T-helper 22 cell (primary cell): ENCODE measurements around the gene SNTB2.
"Not testable (repeated sequence)": the region's sequence is repeated elsewhere in the genome, so short reads cannot be mapped to it uniquely, and the experiment has no call there.

Experiments
- DNase-seq: peaks from one replicate; pipeline ENCODE4 v3.0.0-alpha.2; 2020; ENCODE audit warnings: low read depth

The SNTB2 gene

GRCh38 chr16:69186642-69187445 is at the start of gene SNTB2:
SNTB2 (plus strand) TSS chr16:69187164; CDS start chr16:69187167, 3 bp downstream.
- DNase-seq: peak; percentile 72

DNA sequence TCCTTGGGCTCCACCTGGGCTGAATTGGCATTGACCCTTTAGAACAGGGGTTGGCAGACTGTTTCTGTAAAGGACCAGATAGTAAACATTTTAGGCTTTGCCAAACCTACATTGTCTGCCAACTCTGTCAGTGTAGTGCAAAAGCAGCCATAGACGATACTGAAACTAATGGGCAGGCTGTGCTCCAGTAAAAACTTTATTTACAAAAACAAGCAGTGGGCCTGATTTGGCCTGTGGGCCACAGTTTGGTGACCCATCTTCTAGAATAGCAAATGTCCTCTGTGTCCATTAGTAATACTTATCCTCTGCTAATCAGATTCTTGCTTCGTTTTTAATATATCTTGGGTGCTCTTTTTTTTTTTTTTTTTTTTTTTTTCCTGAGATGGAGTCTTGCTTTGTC is 48.4 kb upstream of the SNTB2 start:
- no peak for DNase-seq

DNA sequence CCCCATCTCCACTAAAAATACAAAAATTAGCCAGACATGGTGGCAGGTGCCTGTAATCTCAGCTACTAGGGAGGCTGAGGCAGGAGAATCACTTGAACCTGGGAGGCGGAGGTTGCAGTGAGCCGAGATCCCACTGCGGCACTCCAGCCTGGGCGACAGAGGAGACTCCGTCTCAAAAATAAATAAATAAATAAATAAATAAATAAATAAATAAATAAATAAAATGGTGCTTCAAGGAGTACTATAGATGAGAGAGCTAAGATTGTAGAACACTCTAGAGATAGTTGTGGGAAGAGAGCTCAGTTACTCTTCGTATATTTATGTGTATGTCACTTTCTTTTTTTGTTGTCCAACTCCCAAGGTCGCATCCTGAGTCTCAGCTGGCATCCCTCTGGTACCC is 47.5 kb upstream of the SNTB2 start:
- DNase-seq: not testable (repeated sequence)

DNA sequence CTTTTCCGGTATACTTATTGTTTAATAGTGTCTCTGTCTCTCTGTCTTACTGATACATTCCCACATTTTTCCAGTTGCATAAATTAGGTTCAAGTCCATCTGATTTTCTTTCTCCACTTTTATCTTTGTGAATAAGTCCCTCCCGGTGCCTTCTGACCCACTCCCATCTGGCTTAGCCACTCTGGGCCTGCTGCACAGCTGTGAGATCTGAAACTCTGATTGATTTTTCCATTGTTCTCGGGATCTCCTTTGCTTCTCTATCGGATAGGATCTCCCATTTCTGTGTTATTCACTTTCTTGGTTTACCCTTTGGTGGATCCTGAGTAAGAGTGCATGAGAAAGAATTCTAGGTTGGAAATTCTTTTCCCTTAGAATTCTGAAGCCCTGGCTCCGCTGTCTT is 46.0 kb upstream of the SNTB2 start:
- no peak for DNase-seq

DNA sequence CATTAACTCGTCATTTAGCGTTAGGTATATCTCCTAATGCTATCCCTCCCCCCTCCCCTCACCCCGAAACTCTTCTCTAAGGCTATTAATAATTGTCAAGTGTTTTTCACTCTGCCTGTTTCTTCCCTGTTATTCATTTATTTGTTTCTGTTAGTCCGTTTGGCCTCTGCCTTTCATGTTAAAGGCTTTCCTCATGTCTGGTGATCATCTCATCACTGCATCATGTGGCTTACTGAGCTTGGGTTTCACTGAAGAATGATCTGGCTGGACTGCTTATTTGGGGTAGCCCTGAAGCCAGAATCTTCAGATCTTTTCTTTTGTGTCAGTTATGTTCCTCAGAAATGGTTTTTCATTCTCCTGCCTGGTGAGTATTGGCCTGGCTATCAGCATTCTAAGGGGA is 45.0 kb upstream of the SNTB2 start:
- DNase-seq: no peak

DNA sequence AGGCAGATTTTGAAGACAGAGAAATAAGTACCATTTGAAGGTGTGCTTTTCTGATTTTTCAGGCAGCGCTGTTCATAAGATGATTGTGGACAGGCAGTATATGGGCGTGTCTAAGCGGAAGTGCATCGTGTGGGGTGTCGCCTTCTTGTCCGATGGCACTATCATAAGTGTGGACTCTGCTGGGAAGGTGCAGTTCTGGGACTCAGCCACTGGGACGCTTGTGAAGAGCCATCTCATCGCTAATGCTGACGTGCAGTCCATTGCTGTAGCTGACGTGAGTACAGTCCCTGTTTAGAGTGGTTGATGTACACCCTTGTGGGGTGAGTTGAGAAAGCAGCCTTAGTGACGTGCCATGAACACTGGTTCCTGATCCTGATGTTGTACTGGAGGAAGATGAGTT is 43.8 kb upstream of the SNTB2 start:
- no peak for DNase-seq

GRCh38 chr16:69145658-69146057 is 41.3 kb upstream of the SNTB2 start:
- DNase-seq: no peak

GRCh38 chr16:69149621-69150020 is 37.3 kb upstream of the SNTB2 start:
- not testable (repeated sequence) for DNase-seq

GRCh38 chr16:69150146-69150865 is 36.7 kb upstream of the SNTB2 start:
- DNase-seq: peak; percentile 5

- DNase-seq: no peak
Observed at GRCh38 chr16:69157196-69157595, 29.8 kb upstream of the SNTB2 start.

DNA sequence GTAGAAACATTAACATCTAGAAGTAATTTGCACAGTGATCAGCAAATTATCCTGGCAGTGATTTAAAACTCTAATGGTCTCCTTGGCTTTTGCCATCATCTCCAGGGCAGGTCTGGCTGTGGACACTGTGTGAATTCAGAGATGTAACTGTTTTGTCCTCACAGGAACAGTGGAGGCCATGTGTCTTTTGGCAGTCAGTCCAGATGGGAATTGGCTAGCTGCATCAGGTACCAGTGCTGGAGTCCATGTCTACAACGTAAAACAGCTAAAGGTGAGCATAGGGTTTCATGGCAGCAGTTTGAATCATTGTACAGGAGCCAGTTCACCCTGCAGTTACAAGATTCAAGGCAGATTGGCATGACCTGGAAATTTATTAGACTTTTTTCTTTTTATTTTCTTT is 26.8 kb upstream of the SNTB2 start:
- no peak for DNase-seq

DNA sequence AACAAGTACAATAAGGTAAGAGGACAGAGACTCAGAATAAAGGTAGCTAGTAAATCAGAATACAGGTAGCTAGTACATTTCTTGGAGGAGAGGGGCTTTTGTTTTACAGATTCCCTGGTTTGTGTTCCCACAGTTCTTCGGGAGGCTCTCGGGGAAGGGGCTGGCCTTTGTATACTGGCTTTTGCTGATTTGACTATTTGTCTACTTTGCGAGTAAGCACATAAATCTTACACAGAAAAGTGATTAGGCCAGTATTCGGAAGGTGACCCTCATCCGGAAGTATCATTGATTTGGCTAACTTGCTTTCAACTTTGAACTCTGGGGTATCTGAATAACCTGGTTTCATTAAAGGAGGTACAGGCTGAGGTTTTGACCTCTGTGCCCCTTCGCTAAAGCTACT is 21.4 kb upstream of the SNTB2 start:
- DNase-seq: no peak

GRCh38 chr16:69166221-69166833 is 20.6 kb upstream of the SNTB2 start:
- DNase-seq: no peak

- DNase-seq: no peak
Observed at GRCh38 chr16:69166946-69167930, 19.7 kb upstream of the SNTB2 start.

GRCh38 chr16:69169051-69169450 is 17.9 kb upstream of the SNTB2 start:
- DNase-seq: no peak

DNA sequence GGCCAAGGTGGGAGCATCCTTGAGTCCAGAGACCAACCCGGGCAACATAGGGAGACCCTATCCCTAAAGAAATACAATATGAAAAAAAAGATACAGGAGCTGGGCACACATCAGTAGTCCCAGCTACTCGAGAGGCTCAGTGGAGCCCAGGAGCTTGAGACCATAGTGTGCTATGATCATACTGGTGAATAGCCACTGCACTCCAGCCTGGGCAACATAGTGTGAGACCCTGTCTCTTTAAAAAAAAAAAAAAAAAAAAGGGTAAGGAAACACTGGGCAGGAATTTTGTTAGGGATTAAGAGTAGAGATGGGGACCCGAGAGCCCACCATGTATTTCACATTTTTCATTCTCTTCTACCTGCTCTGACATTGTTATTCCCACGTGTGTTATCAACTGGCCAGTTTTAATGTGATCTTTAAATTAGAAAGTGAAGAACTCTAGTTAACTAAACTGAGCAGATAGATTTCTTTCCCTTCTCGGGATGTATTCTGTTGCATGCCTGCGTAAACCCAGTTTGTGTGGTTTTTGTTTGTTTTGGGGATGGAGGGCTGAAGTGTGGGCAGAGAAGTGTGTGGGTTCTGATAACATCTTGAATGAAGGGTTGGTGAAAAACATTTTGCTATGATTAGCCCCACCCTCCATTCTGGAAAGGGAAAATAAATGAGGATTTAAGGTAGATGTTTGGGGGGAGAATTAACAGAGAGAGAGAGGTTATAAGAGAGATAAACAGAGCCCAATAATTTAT is 17.2 kb upstream of the SNTB2 start:
- no peak for DNase-seq

- no peak for DNase-seq
Observed at GRCh38 chr16:69171325-69172084, 15.5 kb upstream of the SNTB2 start.

GRCh38 chr16:69176033-69176800 is 10.7 kb upstream of the SNTB2 start:
- DNase-seq: no peak

- DNase-seq: no peak
Observed at GRCh38 chr16:69179328-69180010, 7.5 kb upstream of the SNTB2 start.
